Mesodermal cell (in vitro differentiated cells): ENCODE data around the gene BIRC6.
"Not testable (repeated sequence)": the region's sequence is repeated elsewhere in the genome, so short reads cannot be mapped to it uniquely, and the experiment has no call there.

ENCODE experiments used
- H3K27ac ChIP-seq: 2 replicates; pipeline ENCODE4 v1.7.0; 2013; ENCODE audit warnings: mild to moderate bottlenecking, low read depth, low read length, moderate library complexity; ENCODE audit not compliant: severe bottlenecking
- H3K36me3 ChIP-seq: 2 replicates; pipeline ENCODE4 v1.7.1; 2013; ENCODE audit warnings: mild to moderate bottlenecking, low read length, moderate library complexity; ENCODE audit not compliant: control insufficient read depth, insufficient read depth
- H3K4me1 ChIP-seq: one replicate; pipeline ENCODE4 v1.7.1; 2013; ENCODE audit warnings: mild to moderate bottlenecking, low read length; ENCODE audit not compliant: insufficient read depth, control insufficient read depth, poor library complexity, severe bottlenecking
- H3K4me3 ChIP-seq: 2 replicates; pipeline ENCODE4 v1.7.0; 2013; ENCODE audit warnings: low read length, control low read depth, mild to moderate bottlenecking; ENCODE audit not compliant: insufficient read depth, poor library complexity, severe bottlenecking; ENCODE audit errors: extremely low read depth
- H3K9me3 ChIP-seq: 2 replicates; pipeline ENCODE4 v1.7.1; 2013; ENCODE audit warnings: mild to moderate bottlenecking, low read length, moderate library complexity; ENCODE audit not compliant: control insufficient read depth
- whole genome bisulfite sequencing, 2 experiments: methylation state at CpG; one replicate each; pipeline ENCODE4 v1.1.5; 2013; ENCODE audit warnings: missing lambda C conversion rate in 2 of 2; ENCODE audit not compliant: insufficient coverage in 2 of 2; 5-methylcytosine and 5-hydroxymethylcytosine counted together

BIRC6 gene

DNA sequence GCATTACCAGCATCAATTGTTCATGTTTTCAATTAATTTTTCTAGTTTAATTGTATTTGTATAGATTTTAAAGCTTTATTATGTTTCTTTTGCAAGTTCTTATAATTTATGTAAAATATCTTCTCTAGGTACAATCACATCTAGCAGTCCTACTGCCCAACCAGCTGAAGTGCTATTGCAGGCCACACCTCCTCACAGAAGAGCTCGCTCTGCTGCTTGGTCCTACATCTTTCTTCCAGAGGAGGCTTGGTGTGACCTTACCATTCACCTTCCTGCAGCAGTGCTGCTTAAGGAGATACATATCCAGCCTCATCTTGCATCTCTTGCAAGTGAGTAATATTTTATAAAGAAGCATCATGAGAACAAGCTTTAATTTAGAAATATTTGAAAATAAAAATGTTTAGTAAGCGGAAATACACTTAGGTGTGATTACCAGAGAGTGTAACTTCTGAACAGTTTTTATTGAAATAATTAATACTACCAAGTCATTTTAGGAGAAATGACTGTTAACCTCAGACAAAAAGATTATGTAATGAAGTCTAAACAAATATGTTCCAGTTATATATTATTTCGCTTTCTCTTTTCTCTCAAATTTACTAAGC lies 148.2 kb downstream of the BIRC6 start:
- Histone ChIP-seq H3K4me3 (no peak overlapping the region), H3K9me3 (no peaks in the 10 kb centered on the region), H3K36me3 (peaks cover 74% of the 10 kb centered on the region), H3K4me1 (no peaks in the 10 kb centered on the region), H3K27ac (no peak overlapping the region)
- 100% methylated on average over 1 of the region's 3 CpGs; no CpG with 5 or more reads in 1 of the 2 experiments for WGBS, 2 experiments

DNA sequence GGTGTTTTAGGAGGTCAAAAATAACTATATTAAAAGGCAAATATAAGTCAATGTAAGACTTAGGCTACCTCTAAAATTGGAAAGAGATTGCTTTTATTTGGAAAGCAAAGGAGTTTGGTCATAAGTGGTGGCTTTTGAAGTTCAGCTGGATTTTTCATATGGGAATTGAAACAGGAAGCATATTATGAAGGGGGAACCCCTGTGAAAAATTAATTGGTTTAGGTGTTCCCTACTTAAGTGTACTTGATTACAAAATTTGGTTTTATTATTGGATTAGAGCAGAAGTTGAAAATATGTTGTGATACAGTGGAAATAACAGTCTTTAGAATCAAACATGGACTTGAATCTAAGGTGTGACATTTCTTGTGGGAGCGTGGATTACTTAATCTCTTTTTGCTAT lies 149.6 kb downstream of the BIRC6 start:
- WGBS, 2 experiments: no CpG with 5 or more reads among the region's 1 CpG
- no peaks in the 10 kb centered on the region for H3K4me1 ChIP-seq
- no peaks in the 10 kb centered on the region for H3K9me3 ChIP-seq
- no peak overlapping the region for H3K4me3 ChIP-seq
- peaks cover 65% of the 10 kb centered on the region for H3K36me3 ChIP-seq
- H3K27ac ChIP-seq: no peak overlapping the region

DNA sequence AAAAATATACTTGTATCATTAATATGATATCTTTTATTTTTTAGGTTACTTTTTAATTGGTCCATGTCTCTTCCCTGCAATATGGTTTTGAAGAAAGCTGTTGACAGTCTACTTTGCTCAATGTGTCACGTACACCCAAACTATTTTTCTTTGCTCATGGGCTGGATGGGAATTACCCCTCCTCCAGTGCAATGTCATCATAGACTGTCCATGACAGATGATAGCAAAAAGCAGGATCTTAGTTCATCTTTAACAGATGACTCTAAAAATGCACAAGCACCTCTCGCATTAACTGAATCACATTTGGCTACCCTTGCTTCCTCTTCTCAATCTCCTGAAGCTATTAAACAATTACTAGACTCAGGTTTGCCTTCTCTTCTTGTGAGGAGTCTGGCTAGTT lies 158.1 kb downstream of the BIRC6 start:
- H3K9me3 ChIP-seq: no peaks in the 10 kb centered on the region
- WGBS, 2 experiments: 86% methylated on average over 1 to 2 of the region's 2 CpGs
- no peak overlapping the region for H3K4me3 ChIP-seq
- no peaks in the 10 kb centered on the region for H3K4me1 ChIP-seq
- H3K27ac ChIP-seq: no peak overlapping the region
- H3K36me3 ChIP-seq: peaks cover 65% of the 10 kb centered on the region

DNA sequence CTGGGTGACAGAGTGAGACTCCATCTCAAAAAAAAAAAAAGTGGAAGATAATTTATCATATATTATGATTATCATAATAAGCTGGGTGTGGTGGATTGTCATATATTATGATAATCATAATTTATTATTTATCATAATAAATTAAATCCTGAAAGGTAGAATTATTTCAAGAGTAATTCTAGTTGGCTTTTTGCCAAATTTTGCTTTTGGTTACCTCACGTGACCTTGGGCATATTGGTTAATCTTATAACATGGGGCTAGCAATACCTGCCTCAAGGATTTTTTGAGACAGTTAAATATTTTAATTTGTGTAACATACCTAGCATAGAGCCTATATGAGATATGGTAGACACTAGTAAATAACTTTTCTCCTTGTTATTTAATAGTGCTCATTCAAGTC lies 159.7 kb downstream of the BIRC6 start:
- Histone ChIP-seq H3K4me1 (no peaks in the 10 kb centered on the region), H3K27ac (no peak overlapping the region), H3K9me3 (no peaks in the 10 kb centered on the region), H3K4me3 (no peak overlapping the region), H3K36me3 (peaks cover 73% of the 10 kb centered on the region)
- WGBS, 2 experiments: no CpG with 5 or more reads among the region's 1 CpG

DNA sequence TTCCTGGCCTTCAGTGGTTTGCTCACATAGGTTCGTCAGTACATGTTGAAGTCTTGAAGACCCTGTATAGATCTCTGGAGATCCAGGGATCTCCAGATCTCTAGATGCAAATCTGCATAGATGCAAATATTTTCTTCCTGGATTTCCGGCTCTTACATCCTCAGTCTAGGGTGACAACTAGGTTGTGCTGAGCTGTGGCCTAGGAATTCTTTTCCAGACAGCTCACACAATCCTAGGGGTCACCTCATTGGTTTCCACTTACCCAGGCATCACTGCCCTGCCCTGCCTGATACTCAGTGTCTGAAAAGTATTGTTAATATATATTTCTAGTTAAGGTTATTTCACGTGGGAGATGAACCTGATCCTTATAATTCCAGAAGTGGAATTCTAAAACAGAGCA lies 165.9 kb downstream of the BIRC6 start:
- no peaks in the 10 kb centered on the region for H3K9me3 ChIP-seq
- peaks cover 55% of the 10 kb centered on the region for H3K36me3 ChIP-seq
- H3K4me1 ChIP-seq: peaks cover 5% of the 10 kb centered on the region
- H3K4me3 ChIP-seq: no peak overlapping the region
- 80 to 100% methylated on average over 2 of the region's 3 CpGs for WGBS, 2 experiments
- H3K27ac ChIP-seq: peak overlapping the region; percentile 43

DNA sequence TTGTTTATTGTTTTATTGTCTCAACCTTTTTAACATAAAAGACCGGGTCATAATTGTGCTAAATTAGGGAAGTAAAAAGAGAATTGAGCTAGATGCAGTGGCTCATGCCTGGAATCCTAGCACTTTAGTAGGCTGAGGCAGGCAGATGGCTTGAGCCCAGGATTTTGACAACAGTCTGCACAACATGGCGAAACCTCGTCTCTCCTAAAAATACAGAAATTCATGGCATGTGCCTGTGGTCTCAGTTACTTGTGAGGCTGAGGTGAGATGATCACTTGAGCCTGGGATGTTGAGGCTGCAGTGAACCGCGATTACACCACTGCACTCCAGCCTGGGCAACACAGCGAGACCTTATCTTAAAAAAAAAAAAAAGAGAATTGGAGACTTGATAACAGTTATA lies 166.9 kb downstream of the BIRC6 start:
- WGBS, 2 experiments: 87% methylated on average over 5 of the region's 6 CpGs; no CpG with 5 or more reads in 1 of the 2 experiments
- H3K9me3 ChIP-seq: no peaks in the 10 kb centered on the region
- no peak overlapping the region for H3K27ac ChIP-seq
- H3K4me3 ChIP-seq: no peak overlapping the region
- peaks cover 51% of the 10 kb centered on the region for H3K36me3 ChIP-seq
- peaks cover 5% of the 10 kb centered on the region for H3K4me1 ChIP-seq

DNA sequence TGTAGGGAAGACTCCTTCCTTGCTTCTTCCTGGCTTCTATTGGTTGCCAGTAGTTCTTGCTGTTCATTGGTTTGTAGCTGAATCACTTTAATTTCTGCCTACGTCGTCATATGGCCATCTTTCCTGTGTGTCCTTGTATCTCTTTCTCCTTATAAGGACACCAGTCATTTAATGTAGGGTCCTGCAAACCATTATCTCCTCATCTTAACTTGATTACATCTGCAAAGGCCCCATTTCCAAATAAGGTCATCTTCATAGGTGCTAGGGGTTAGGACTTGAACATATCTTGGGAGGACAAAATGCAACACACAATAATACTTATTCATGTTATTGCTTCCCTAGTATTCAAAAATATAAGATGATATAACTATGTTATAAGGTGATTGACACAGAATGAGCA lies 175.5 kb downstream of the BIRC6 start:
- WGBS, 2 experiments: 100% methylated on average over 2 of the region's 2 CpGs; no CpG with 5 or more reads in 1 of the 2 experiments
- peaks cover 65% of the 10 kb centered on the region for H3K36me3 ChIP-seq
- H3K9me3 ChIP-seq: no peaks in the 10 kb centered on the region
- no peaks in the 10 kb centered on the region for H3K4me1 ChIP-seq
- no peak overlapping the region for H3K27ac ChIP-seq
- H3K4me3 ChIP-seq: no peak overlapping the region

DNA sequence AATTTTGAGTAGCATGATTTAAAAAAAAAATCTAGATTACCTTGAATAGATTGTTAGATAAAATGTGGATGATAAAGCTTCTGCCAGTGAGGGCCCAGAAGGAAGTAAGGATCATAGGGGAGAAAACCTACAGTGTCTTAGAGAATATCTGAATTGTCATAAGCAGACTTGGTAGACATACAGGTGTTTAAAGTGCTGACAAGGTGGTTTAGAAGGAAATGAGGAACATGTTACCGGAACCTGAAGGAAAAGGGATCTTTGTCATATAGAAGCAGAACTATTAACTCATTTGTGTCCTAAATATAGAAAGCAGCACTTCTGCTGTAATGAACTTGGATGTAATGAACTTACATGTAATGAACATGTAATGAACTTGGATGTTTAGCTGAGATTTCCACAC lies 176.1 kb downstream of the BIRC6 start:
- Histone ChIP-seq H3K4me1 (no peaks in the 10 kb centered on the region), H3K36me3 (peaks cover 64% of the 10 kb centered on the region), H3K9me3 (no peaks in the 10 kb centered on the region), H3K27ac (no peak overlapping the region), H3K4me3 (no peak overlapping the region)
- WGBS, 2 experiments: no CpG with 5 or more reads among the region's 1 CpG

DNA sequence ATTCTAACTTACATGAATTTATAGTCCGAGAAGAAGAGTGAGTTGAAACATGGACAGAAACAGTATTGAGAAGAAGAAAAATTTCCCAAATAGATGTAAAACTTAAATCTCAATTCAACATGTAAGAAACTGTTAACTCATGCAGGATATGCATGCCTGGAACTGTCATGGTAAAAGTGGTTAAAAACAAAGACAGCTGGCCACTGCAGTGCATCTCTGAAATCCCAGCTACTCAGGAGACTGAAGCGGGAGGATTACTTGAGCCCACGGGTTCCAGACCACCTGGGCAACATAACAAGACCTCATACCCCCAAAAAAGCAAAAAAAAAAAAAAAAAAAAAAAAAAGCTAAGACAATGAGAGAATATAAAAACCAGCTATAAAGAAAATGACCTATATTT lies 178.0 kb downstream of the BIRC6 start:
- H3K27ac ChIP-seq: no peak overlapping the region
- H3K4me3 ChIP-seq: no peak overlapping the region
- peaks cover 60% of the 10 kb centered on the region for H3K36me3 ChIP-seq
- H3K9me3 ChIP-seq: no peaks in the 10 kb centered on the region
- WGBS, 2 experiments: no CpG with 5 or more reads among the region's 3 CpGs
- no peaks in the 10 kb centered on the region for H3K4me1 ChIP-seq

DNA sequence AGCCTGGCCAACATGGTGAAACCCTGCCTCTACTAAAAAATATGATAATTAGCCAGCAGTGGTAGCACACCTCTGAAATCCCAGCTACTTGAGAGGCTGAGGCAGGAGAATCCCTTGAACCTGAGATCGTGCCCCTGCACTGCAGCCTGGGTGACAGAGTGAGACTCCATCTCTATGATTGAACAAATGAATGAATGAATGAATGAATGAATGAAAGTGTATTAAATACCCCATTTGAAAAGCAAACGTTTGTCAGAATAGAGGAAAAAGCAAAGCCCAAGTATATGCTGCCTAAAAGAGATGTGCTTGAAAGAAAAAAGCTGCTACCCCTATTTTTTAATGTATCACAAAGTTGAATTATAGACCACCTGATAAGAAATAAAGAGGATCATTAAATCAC lies 181.9 kb downstream of the BIRC6 start:
- Histone ChIP-seq H3K9me3 (no peaks in the 10 kb centered on the region), H3K4me1 (no peaks in the 10 kb centered on the region), H3K4me3 (no peak overlapping the region), H3K36me3 (peaks cover 32% of the 10 kb centered on the region), H3K27ac (no peak overlapping the region)
- 100% methylated on average over 1 to 2 of the region's 2 CpGs for WGBS, 2 experiments

DNA sequence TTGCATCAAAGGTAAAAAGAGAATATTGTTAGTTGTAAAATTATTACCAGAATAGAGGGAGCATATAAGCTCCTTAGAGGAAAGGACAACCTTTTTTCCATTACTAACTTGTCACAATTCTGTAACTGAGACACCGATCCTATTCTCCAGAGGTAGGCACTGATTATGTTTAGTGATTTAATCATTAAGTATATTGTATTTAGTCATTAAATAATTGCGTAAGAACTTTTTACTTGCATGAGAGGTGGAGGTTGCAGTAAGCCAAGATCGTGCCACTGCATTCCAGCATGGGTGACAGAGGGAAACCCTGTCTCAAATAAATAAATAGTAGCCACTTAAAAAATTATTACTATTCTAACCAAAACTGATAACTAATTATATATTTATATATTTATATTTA lies 195.7 kb downstream of the BIRC6 start:
- no CpG with 5 or more reads among the region's 3 CpGs for WGBS, 2 experiments
- not testable (repeated sequence) for H3K4me1 ChIP-seq, H3K4me3 ChIP-seq, H3K9me3 ChIP-seq, H3K27ac ChIP-seq
- H3K36me3 ChIP-seq: peaks cover 18% of the 10 kb centered on the region
